Measurements from ENCODE around the gene COPB1.

COPB1 gene

DNA sequence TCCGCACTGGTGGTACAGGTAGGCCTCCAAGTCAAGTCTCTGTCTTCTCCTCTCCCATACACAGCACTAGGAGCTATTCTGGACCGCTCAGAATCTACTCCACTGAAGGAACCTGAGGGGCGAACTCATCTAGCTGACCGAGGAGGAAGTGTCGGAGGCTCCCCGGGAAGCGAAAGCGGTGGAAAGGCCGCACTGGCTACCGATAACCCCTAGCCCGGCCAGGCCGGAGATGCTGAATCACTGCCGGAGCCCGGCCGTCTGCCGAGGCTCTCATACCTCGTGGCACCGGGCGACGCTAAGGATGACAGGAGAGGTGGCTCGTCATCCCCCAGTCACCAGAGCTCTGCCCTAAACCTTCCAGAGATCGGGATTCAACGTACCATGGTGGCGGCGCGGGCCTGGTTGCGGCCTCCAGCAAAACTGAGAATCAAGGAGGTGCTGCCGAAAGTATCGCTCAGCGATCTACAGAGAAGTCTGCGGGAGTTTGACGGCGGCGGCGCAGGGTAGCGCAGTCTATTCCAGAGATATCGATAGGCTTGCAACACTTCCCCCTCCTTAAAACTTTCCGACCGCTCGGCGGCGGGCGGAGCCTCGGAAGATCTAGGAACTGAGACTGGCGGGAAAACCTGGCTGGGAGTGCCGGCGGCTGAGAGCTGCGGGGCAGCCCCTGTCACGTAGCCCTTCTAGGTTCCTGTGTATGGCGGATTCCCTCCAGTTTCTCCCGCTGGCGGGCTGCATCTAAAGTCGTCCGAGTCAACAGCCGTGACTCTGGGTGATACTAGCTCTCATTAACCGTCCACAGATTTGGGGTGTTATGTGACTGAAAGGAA is 20.5 kb upstream of the COPB1 start, which contains the start of gene PSMA1:
TSS of gene PSMA1 (minus strand) at position 470 of the 830 bp plus-strand sequence. CDS start at position 383, 87 bp downstream.
- peak; percentile 87 to 98 (median 94) for DNase-seq
- intact Hi-C loops (cut with DNase I): loop anchor here (2.0 kb wide), 1 partner anchor 19 kb away; no protein-coding TSS in a partner anchor

DNA sequence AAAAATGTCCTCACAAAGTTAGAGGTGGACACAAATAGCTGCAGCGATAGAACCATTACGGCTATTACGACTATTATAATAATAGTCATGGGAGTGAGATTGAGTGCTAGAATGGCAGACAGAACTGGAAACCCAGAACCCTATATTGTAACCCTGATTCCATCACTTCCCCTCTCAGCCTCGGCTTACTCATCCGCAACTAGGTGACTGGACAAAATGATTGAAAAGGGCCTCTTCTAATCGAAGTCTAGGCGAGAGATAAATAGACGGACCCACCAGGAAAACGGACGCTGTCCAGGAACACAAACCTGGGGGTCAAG is 19.9 kb upstream of the COPB1 start:
- intact Hi-C loops (cut with DNase I): loop anchor here (2.0 kb wide), 1 partner anchor 19 kb away; no protein-coding TSS in a partner anchor
- DNase-seq: no peak

DNA sequence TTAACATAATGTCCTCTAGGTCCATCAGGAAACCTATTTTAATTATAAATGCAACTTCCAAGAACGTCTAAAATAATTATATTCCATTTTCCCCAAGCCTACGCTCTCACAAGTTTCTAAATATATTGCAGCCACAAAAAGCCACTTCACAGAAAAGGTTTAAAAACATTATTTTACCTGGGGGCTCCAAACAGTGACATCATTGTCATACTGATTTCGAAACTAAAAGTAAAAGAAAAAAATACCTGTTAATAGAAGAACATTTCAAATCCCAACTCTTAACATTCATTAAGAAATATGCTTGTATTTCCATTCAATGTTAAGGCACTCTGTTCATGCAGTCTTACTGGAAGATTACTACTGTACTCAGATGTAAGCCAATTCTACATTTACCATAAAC is 19.2 kb upstream of the COPB1 start:
- intact Hi-C loops (cut with DNase I): loop anchor here (2.0 kb wide), 1 partner anchor 18 kb away; no protein-coding TSS in a partner anchor

DNA sequence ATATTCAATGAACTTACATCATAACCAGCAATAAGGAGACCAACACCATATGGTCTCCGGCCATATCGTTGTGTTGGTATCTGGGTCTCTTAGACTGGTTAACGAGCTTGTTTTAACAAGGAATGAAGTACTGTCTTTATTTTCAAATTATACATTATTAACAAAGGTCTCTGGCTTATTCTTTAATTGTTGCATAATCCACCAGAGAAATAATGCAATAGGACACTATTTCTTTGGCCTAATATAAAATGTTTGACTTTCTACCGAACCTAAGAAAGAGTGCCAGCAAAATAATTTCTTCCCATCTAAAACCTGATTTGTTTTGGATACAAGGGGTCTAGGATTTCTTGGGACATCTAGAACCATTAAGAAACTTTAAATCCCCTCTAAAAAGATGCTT is 14.2 kb upstream of the COPB1 start:
- intact Hi-C loops (cut with DNase I): no loop called here
- no peak for DNase-seq

More for the DNA sequence above, 19.2 kb upstream of the COPB1 start:
- no peak for DNase-seq

DNA sequence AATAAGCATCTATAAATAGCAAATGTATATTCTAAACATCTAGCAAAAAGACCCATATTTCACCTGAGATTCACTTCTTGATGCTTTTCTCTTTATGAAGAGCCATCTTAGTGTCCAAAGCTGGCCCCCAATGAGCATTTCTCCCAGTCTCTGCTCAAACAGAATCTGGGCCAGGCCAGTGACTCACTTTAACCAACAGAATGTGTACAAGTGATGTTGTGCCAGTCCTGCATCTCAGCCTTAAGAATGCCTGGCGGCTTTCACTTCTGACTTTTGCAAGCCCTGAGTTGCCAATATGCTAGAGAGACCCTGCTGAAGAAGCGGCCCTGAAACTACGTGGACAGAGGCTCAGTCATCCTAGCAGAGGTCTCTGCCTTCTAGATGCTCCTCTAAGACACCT is 6.9 kb upstream of the COPB1 start:
- intact Hi-C loops (cut with DNase I): no loop called here

DNA sequence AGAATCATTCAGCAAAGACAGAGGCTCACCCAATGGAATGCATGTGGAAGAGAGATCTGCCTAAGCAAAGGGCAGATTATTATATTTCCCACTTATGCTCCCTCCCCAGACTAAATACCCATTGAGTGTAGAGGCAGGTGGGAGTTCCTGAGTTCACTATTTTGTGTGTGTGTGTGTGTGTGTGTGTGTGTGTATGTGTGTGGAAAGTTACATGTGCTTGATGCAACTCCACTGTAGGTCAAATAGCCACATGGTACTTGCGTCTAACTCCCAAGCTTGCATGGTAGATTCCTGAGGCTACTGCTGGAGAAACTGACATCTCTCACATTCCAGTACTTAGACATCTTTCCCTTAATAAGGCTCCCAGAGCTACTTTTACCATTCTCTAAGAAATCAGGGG is 3.4 kb upstream of the COPB1 start:
- no peak for DNase-seq
- intact Hi-C loops (cut with DNase I): no loop called here

More for the DNA sequence above, 6.9 kb upstream of the COPB1 start:
- no peak for DNase-seq

DNA sequence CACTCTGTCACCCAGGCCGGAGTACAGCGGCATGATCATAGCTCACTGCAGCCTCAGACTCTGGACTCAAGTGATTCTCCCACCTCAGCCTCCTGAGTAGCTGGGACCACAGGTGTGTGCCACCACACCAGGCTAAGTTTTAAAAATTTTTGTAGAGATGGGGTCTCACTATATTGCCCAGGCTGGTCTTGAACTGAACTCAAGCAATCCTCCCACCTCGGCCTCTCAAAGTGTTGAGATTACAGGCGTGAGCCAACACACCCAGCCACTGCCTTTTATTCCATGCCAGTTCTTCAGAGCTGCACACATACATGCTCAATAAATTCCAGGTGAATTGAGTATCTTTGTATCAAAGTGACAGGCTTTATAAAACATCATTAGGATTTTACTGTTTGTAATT is 2.4 kb upstream of the COPB1 start:
- intact Hi-C loops (cut with DNase I): no loop called here

DNA sequence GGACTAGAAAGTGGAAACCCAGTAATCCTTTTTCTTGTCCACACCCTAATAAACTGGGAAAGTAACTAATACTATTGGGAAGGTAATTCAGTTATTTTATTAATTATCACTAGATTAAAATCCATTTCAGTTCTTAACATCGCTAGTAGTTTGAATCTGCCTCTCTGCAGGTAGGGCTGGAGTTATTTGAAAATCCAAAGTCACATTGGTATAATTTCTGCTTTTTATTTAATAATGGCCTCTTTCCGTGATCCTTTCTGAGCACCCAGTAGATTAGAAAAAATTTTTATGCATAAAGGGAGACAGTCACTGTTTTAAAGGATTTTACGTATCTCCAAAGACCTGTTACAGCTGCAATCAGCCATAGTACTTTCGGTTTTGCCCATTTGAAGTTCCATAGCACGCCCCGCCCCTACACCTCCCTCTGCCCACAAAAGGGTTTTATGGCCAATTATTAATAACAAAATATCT is 605 bp upstream of the COPB1 start:
- peak in 20 of 42 donors; percentile 17 to 67 (median 30) for DNase-seq
- intact Hi-C loops (cut with DNase I): loop anchor here (2.0 kb wide), 1 partner anchor 19 kb away; no protein-coding TSS in a partner anchor

More for the DNA sequence above, 2.4 kb upstream of the COPB1 start:
- no peak for DNase-seq

DNA sequence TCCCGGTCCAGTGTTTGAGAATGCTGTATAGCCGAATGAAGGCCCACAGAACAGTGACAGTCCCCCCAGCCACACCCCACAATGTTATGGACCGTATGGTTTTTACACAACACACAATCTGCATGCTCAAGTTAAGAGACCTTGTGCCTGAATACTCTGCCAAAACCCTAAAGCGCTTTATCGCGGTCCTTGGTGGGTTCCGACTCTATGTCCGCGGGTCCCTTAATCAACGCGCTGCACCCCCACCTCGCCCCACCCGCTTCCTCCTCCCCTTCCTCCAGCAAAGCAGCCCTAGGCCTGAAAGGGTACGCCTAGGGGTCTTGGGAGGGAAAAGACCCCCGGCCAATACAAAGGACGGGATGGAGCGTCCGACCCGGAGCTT is 442 bp downstream of the COPB1 start:
- intact Hi-C loops (cut with DNase I): no loop called here
- DNase-seq: peak in 20 of 42 donors; percentile 9 to 65 (median 32)

DNA sequence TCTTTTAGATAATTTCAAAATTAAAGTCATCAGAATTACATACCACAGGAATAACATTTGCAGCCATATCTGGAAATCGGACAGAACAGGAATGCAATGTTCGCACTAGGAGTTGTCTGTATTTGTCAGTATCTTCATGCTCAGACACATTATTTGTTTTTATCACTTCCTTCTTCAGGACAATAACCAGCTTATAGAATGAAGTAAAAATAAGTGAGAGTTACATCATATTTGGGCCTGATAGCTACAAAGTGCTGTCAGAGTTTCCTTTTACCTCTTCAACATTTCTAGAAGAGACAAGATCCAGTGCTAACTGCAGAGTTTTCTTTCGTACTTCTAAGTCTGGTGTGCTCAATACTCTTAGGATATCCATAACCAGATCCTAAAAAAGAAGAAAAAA is 18.9 kb downstream of the COPB1 start:
- no peak for DNase-seq
- intact Hi-C loops (cut with DNase I): no loop called here

DNA sequence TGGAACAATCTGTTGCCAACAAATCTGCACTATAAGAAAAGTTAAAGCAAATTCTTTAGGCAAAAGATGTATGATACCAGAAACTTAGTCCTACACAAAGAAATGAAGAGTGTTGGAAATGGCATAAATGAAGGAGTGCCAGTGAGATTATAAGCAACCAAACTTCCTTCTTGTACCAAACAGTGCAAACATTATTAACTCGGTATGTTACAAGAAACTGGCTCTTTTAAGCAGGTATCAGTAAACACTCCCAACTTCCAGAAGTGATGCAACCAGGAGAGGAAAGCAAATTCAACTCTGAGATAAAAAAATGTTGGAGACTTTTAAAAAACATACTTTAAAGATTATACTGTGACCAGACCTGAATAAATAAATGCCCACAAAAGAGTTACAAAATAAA is 28.5 kb downstream of the COPB1 start:
- no peak for DNase-seq
- intact Hi-C loops (cut with DNase I): no loop called here

DNA sequence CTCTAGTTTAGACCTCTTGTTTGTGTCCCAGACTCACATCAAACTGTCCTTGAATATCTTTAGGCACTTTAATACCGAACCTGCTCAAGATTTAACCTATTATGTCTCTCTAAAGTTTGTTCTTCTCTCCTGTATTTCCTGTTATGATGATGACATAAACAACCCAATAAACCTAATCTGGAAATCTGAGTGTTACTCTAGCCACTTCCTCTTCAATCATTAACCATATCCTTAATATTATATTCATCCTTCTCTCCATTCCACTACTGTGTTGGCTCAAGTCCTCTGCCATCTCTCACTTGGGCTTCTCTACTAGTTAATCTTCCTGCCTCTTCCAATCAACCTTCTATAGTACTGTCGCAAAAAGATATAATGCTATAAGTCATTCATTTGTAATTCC is 36.0 kb downstream of the COPB1 start:
- intact Hi-C loops (cut with DNase I): no loop called here
- DNase-seq: no peak

DNA sequence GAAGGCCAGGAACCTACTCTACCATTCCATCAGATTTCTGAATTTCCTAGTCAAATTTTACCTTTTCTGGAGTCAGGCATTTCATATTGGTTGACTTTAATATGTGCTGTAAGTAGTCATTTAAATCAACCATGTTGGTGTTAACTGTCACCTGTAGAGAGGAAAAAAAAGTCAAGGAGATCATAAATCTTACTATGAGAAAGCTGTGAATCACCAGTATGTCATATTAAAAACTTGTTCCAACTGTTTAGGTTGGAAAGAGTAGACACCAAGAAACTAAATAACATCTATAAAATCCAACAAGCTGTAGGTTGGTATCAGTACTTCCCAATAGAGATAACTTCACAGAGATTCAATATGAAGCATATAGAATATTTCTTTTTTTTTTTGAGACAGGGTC is 39.5 kb downstream of the COPB1 start:
- no peak for DNase-seq
- intact Hi-C loops (cut with DNase I): no loop called here

DNA sequence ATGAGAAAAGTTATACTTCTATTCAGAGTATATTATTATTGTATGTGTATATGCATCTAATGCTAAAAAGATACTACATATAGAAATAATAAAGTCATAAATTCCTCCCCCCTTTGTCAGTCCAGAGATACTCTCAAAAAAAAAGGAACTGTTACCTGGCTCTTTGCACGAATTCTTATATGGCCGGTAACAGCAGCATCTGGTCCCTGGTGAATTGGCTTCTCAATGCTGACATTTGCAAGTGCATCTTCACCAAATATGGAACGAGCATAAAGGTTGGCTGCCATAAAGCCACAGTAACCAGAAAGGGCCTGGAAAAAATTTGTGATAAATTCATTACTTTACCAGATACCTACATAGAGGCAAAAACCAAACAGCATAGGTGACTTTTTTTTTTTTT is 41.2 kb downstream of the COPB1 start:
- DNase-seq: no peak
- intact Hi-C loops (cut with DNase I): loop anchor here (5.0 kb wide), 1 partner anchor 156 kb away; no protein-coding TSS in a partner anchor

DNA sequence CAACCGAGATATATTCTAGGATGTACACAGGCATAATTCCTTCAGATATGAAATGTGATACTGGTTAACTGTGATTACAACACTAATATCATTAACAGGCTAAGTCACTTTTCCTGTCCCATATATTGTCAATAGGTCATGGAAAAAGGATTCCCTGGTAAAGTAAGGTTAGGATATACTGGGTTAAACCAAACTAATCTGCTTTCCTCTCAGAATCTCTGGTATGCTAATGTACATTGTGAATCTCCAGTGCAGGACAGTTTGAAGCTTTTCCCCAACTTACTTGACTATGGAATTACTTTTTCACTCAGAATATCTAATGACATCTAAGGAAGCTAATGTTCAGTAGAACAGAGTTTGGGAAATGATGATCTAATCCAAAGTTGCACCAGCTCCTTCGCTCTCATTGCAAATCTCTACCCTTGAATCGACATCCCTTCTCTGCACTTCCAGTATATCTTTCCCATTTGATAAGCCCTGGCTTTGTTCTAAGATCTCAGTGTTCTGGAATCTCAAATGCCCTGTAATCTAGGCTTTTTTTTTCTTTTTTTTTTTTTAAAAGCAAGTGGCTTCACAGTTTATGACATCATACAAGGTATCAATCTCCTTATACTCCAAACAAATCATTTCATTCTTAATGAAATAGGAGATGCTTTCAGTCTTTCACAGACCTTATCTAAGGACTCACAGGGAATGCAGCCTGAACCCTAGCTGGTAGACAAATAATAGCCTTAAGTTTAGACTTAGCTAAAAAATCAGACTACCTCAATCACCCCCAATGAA is 43.8 kb downstream of the COPB1 start:
- intact Hi-C loops (cut with DNase I): loop anchor here (5.0 kb wide), 1 partner anchor 154 kb away; no protein-coding TSS in a partner anchor

DNA sequence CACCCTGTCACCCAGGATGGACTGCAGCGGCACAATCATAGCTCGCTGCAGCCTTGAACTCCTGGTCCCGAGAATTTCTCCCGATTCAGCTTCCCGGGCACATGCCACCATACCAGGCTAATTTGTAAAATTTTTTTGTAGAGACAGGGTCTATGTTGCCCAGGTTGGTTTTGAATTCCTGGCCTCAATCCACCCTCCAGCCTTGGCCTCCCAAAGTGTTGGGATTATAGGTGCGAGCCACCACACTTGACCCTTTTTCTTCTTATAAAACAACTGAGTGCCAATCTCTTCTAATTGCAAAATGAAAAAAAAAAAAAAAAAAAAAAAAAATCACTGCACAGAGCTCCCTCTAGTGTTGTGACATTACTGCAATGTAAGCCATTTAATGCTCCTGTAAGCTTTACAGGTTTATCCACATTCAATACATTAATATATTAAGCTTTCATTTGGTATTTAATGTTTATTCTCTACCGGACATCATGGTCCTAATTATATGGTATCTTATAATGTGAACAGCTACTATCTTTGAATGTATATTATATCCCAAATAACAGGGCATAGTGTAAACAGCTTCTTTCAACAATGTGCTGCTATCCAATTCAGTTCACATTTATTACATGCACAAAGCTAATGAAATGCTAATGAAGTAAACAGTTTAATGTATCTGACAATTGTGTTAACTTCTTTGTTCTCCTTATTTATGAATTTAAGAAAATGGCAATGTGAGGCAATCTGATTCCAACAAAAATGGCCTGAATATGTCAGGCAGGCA is 44.6 kb downstream of the COPB1 start:
- intact Hi-C loops (cut with DNase I): loop anchor here (5.0 kb wide), 1 partner anchor 153 kb away; no protein-coding TSS in a partner anchor
- peak in 4 of 42 donors; percentile 3 to 16 (median 6) for DNase-seq

More for the DNA sequence above, 43.8 kb downstream of the COPB1 start:
- no peak for DNase-seq

DNA sequence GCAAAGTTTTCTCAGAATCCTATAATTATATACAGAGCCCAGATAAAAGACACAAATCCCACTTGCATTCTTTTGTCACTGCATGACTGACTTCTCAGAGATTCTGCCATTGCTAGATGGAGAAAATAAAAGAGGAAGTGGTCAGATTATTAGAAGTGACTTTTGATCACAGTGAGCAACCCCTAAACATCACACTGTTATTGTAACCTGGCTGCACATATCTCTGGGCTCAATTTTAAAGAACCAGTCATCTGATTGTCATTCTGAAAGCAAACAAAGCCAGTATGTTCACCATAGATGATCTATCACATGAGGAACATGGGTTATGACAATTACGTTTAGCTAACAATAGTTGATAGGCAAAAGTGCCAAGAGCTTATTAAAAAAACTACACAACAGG is 47.8 kb downstream of the COPB1 start:
- intact Hi-C loops (cut with DNase I): no loop called here

DNA sequence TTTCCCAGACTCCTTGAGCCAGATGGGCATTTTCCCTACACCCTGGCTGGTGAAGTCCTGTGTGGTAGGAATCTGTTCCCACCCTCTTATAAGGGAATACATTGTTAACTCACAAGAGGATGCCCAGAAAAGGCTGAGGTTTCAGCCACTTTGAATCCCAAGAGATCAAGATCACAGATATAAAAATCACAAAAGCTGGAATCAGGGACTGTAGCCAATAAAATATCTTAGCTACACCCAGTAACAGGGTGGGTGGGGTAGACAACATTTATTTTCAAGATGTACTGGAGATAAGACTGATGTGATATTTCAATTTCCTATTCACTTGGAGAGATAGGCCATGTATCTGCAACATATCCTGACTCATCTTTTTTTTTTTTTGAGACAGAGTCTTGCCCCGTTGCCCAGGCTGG is 50.3 kb downstream of the COPB1 start:
- no peak for DNase-seq
- intact Hi-C loops (cut with DNase I): no loop called here

More for the DNA sequence above, 47.8 kb downstream of the COPB1 start:
- DNase-seq: no peak

DNA sequence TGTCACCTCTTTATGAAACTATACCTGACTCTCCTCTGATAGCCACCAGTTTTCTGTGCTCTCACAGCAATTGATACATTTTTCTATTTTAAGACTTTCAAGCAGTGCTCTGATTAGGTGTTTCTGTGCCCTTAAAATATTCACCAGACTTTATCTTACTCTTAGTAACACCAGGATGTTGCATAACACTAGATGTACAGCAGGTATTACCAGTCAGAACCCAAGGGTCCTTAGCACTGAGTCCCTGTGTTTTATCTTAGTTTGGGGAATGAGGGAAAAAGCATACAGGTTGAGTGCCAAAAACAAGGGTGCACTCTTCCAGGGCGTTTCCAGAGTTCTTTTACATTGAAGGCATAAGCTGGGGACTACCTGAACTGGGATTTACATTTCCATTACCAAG is 51.4 kb downstream of the COPB1 start:
- intact Hi-C loops (cut with DNase I): no loop called here
- DNase-seq: no peak
